Stimulated activated CD8-positive, alpha-beta memory T cell treated with anti-CD3 and anti-CD28 coated beads, Interleukin-12 subunit alpha, Interleukin-12 subunit beta, amount 100 ng/mL, for 24 hours (primary cell): ENCODE results near the gene NCF2.
"Not testable (repeated sequence)": the region's sequence is repeated elsewhere in the genome, so short reads cannot be mapped to it uniquely, and the experiment has no call there.

Experiments used
- DNase-seq: peaks from one replicate; pipeline ENCODE4 v3.0.0-alpha.2; 2020; ENCODE audit errors: extremely low read depth

Gene NCF2

GRCh38 chr1:183590244-183591191, at the start of gene NCF2:
NCF2 (minus strand) TSS chr1:183590459; CDS start chr1:183590329, 130 bp downstream.
- DNase-seq, result no peak

- no peak for DNase-seq
These were observed 48.6 kb upstream of the NCF2 start for GRCh38 chr1:183638649-183639387.

GRCh38 chr1:183636783-183637182, 46.5 kb upstream of the NCF2 start:
- no peak for DNase-seq

- DNase-seq, result no peak
These were observed 46.0 kb upstream of the NCF2 start for GRCh38 chr1:183636334-183636682.

- DNase-seq, result peak; percentile 91
These were observed 45.5 kb upstream of the NCF2 start, which contains the start of gene ARPC5 for GRCh38 chr1:183635606-183636333. ARPC5 (minus strand) TSS chr1:183635783; CDS start chr1:183635659, 124 bp downstream.

- DNase-seq, result no peak
These were observed 44.9 kb upstream of the NCF2 start for GRCh38 chr1:183635099-183635605.

DNA sequence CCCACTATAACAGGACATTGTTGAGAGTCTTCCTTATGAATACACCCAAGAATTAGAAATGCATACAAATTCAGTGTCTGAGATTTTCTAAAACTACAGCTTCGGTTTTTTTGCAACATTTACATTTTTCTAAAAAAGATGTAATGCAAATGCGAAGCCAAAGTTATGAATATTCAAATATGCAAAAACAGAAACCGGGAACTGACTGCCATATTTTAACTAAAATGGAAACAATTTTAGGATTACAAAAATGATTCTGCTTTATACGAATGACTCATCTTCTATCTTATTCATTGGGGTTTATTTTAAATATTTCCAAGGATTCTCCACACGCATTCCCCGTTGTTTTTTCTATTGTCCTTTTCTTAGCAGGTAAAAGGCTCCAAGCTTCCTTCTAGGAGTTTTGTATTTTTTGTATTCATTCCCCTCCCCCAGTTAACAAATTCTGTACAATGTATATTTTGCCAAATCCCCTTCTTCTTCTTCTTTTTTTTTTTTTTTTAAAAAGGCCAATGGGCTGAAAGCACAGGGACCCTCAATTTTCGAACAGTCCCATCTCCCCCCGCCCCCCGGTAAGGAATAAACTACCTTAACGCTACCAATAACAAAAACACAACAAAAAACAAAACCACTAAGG, 44.3 kb upstream of the NCF2 start:
- DNase-seq, result no peak

DNA sequence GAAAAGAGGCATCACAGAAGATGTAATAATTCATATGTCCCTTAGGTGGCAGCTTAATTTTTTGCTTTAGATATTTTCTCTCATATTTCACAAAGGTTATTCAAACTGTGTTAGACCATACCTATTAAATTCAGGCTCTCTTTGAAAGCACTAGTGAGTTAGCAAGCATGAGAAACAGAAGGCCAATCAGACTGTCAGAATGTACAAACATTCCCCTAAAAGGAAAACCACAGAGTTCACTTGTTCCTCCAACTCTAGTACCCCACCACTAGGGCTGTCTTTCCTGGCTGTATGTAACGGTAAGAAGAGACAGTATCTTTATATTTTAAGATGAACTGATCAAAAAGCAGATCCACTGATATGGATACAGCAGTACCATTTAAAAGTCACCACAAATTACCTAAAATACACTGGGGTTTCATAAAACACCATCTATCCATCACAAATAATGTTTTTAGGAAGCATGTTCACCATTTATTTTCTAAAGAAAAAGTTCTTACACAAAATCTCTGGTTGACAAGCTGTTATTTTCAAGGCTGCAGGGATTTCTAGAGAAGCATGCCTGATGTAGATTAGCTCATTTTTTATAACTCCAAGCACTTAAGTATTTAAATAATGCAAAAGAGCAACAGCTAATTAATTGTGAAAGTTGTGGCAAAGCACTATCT, 43.6 kb upstream of the NCF2 start:
- no peak for DNase-seq

DNA sequence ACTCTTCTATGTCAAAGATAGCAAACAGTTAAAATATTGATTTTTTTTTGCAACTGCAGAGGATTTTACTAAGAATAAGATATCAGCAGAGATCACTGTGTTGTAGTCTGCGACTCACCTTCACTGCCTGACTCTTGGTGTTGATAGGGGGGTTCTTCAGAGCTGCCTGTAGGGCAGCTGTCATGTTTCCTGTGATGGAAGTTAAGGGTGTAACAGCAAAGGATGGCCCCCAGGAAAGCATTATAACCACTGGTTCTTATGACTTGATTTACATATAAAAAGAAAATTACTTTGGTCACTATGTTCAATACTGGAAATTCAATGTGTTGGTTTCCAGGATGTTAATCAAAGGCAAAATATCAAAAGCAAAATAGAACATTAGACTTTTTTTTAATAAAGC, 42.7 kb upstream of the NCF2 start:
- DNase-seq, result no peak

- DNase-seq, result no peak
These were observed 41.9 kb upstream of the NCF2 start for GRCh38 chr1:183632114-183632513.

DNA sequence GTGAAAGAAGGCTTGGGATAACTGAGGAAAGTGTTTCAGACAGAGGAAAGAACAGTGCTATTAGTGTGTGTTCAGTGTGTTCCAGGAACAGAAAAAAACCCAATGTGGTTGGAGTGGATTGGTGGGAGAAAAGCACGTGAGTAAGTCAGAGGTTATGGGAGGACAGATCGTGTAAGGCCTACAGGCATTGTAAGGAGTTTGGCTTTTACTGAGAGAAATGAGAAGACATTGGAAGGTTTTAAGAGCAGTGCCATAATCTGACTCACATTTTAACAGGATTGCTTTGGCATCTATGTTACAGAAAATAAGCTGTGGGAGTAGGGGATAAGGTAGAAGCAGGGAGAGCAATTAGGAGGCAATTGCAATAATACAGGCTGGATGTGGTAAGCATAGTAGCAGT, 40.5 kb upstream of the NCF2 start:
- no peak for DNase-seq

DNA sequence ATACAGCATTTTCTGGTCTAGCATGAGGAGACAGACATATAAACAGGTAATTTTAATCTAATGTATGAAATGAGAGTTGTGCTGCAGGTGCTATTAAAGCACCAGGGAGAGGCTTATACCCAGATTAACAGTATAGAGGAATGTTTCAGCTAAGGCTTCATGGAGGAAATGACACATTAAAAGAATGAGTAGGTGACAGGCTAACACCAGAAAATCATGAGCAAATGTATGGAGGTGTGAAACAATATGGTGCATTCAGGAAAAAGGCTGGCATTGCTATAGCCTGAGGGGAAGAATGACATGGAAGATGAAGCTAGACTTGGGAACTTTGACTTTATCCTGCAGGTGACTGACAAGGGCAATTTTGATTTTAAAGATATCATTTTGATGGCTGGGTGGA, 38.3 kb upstream of the NCF2 start:
- DNase-seq, result no peak

- DNase-seq, result not testable (repeated sequence)
These were observed 36.0 kb upstream of the NCF2 start for GRCh38 chr1:183626236-183626635.

DNA sequence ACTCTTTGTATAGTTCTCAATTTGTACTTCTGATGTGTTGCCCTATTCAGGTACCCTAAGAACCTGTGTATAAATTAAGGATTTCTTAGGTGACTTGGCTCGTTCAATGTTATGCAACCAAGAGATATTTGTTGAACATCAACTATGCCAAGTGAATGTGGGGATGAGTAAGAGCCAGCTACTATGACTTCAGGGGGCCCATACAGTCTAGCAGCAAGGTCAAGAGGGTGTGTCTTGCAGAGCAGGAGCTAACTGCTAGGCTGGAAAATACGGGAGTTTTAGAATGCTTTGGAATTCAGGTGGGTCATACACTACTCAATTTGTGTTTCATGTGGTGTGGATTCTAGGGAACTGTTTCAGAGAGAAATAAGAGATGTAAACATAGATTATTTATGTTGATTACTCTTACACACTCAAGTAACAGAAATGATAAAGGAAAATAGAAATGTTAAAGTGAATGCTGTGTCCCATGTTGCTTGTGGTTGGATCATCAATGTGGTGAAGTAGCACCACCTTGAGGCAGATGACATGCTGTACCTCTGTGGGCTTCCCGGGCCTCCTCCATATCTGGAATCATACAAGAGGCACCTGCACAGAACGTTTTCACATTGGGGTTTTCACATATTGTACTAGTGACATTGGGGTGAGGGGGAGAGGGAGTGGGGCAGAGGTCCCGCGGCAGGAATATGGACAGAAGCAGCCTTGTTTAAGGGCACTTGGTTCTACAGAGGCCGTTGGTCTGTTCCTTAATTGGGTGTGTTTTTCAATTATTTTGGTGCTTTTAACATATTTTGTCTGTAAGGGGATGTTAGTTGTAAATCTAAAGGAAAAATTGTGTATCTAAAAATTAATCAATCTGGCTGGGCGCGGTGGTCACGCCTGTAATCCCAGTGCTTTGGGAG, 32.9 kb upstream of the NCF2 start:
- DNase-seq, result no peak

DNA sequence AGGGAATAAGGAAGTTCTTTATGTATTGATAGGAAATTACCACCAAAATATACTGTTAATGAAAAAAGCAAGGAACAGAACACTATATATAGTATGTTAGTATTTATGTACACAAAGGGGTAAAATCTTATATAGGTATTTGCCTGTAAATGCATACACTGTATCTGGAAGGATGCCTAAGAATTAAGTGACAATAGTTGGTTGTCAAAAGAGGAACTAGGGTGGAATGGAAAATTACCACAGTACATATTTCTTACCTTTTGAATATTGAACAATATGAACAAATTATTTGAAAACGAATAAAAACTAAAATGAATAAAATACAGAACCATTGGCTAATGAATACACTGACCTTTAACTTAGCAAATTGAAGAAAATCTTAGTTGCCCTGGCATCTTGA, 31.8 kb upstream of the NCF2 start:
- DNase-seq, result no peak

GRCh38 chr1:183620311-183620710, 30.1 kb upstream of the NCF2 start:
- DNase-seq, result no peak

DNA sequence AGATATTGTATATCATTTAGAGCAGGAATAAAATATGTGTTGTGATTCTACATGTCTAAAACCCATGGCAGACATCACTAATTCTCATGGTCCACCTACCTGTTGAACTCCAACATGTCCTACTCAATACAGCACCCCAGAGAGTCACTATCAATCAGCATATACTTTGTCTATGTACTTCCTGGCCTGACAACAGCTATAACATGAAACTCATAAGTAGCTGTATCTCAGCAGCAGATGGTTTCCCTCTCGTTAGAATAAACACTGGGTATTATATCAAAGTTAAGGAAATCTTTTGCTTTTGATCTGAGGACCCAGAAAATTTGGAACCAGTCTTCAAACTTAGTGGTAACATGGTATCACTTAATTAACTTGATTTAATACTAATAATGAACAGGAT, 29.5 kb upstream of the NCF2 start:
- DNase-seq, result no peak

GRCh38 chr1:183618202-183618601, 27.9 kb upstream of the NCF2 start:
- not testable (repeated sequence) for DNase-seq

DNA sequence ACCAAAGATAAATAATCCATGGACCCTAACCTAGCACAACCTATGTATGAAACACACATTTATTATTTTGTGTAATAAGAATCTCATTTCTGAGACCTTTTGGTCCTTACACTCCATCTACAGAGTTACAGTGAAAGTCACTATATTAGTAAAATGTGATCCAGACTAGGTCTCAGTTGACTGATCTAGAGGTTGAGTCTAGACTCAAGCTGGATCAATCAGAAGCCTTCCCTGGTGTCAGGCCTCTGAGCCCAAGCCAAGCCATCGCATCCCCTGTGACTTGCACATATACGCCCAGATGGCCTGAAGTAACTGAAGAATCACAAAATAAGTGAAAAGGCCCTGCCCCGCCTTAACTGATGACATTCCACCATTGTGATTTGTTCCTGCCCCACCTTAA, 22.7 kb upstream of the NCF2 start:
- DNase-seq, result not testable (repeated sequence)

GRCh38 chr1:183612407-183612806, 22.1 kb upstream of the NCF2 start:
- no peak for DNase-seq
